Effector CD8-positive, alpha-beta T cell (primary cell): Measurements from ENCODE around the gene KCP.
A peak's percentile ranks its signal among the peaks of the same experiment; 100 is the strongest.

Source experiments
- DNase-seq: peaks from one replicate; lab custom pipeline; 2025; lab: John Stamatoyannopoulos, UW

KCP gene

GRCh38 chr7:128887169-128888038, 23.1 kb downstream of the KCP start:
- no peak for DNase-seq

GRCh38 chr7:128886391-128887168, 23.9 kb downstream of the KCP start:
- DNase-seq: no peak

GRCh38 chr7:128885370-128886187, 24.9 kb downstream of the KCP start:
- no peak for DNase-seq

GRCh38 chr7:128884561-128885369, 25.7 kb downstream of the KCP start:
- no peak for DNase-seq

GRCh38 chr7:128883622-128884448, 26.7 kb downstream of the KCP start:
- DNase-seq: peak; percentile 80

GRCh38 chr7:128882134-128882533, 28.4 kb downstream of the KCP start:
- DNase-seq: no peak

- DNase-seq: no peak
These were observed 28.9 kb downstream of the KCP start for GRCh38 chr7:128881458-128882125.

- DNase-seq: no peak
These were observed 29.6 kb downstream of the KCP start for GRCh38 chr7:128880791-128881457.

- no peak for DNase-seq
These were observed 30.4 kb downstream of the KCP start for GRCh38 chr7:128879939-128880746.

- DNase-seq: no peak
These were observed 31.0 kb downstream of the KCP start for GRCh38 chr7:128879461-128879938.

- no peak for DNase-seq
These were observed 32.0 kb downstream of the KCP start for GRCh38 chr7:128878226-128879105.

- DNase-seq: no peak
These were observed 32.8 kb downstream of the KCP start for GRCh38 chr7:128877756-128878120.

- DNase-seq: no peak
These were observed 33.3 kb downstream of the KCP start for GRCh38 chr7:128876978-128877755.

GRCh38 chr7:128876586-128876977, 33.9 kb downstream of the KCP start:
- DNase-seq: no peak

- DNase-seq: no peak
These were observed 34.4 kb downstream of the KCP start for GRCh38 chr7:128876127-128876526.

GRCh38 chr7:128875523-128875948, 35.0 kb downstream of the KCP start:
- no peak for DNase-seq
